K562 (cell line): Measurements from ENCODE around the gene SLC26A1. TPM values are rescaled to one million over a fixed set of nuclear protein-coding genes. Genes with fewer than 3 reads are reported as not detected.

Experiments used
- ATAC-seq: fragments of 200-7000 bp; cut with Tn5 transposase; 3 replicates; pipeline ENCODE4 v1.9.1; 2020; ENCODE audit warnings: moderate library complexity
- BruUV-seq: library from RNA; stranded (reverse); fragments of 400-500 nt; replicated peaks from 2 replicates; lab custom pipeline; 2021; lab: Mats Ljungman, UMichigan
- CTCF ChIA-PET: fragments of 300-600 bp; formaldehyde crosslinking; extraction: SDS; loops from one replicate; lab custom pipeline; 2021; ENCODE audit warnings: low intra/inter-chr PET ratio; lab: Yijun Ruan, JAX
- POLR2A ChIA-PET: fragments of 300-600, 350-650 bp; sonication (Branson Sonifier 250); formaldehyde crosslinking; extraction: SDS; loops from one replicate; lab custom pipeline; 2021; ENCODE audit warnings: antibody characterized with exemption, inconsistent platforms; lab: Yijun Ruan, JAX
- DNase-seq, 4 experiments: peaks; one replicate each; pipeline versions ENCODE4 v3.0.0 to v3.0.0-alpha.2; 2011 to 2018; ENCODE audit warnings: low spot score in 3 of 4, mixed read lengths in 3 of 4; ENCODE audit errors: extremely low read depth in 1 of 4
- FAIRE-seq: peaks from 2 replicates; lab custom pipeline; 2011; peaks lifted over from hg19 to GRCh38; lab: Jason Lieb, UNC
- H2AFZ ChIP-seq: 2 replicates; pipeline ENCODE4 v1.6.0; 2011; ENCODE audit warnings: low read depth, low read length, control low read depth, inconsistent platforms
- H3K27ac ChIP-seq: fragments of 200-600 bp; 3 replicates; pipeline ENCODE4 v1.8.0; 2011; ENCODE audit warnings: low read depth, mild to moderate bottlenecking, control low read depth, inconsistent platforms, low read length, moderate library complexity, mixed read lengths; ENCODE audit errors: extremely low read depth
- H3K27me3 ChIP-seq, 2 experiments: fragments of 300-600 bp in 1 of 2; 2 replicates in 1 of 2; 3 replicates in 1 of 2; pipeline versions ENCODE4 v1.6.0 to v1.8.0; 2011; ENCODE audit warnings: inconsistent platforms in 2 of 2, low read length in 2 of 2, mild to moderate bottlenecking in 1 of 2, mixed read lengths in 1 of 2, moderate library complexity in 1 of 2; ENCODE audit not compliant: control insufficient read depth in 2 of 2, insufficient read depth in 2 of 2
- H3K36me3 ChIP-seq: fragments of 300-600 bp; 3 replicates; pipeline ENCODE4 v1.8.0; 2011; ENCODE audit warnings: mild to moderate bottlenecking, low read length, inconsistent platforms; ENCODE audit not compliant: control insufficient read depth, insufficient read depth
- H3K4me1 ChIP-seq, 2 experiments: fragments of 200-600 bp in 1 of 2; replicated peaks in 1 of 2; 2 replicates in 1 of 2; 3 replicates in 1 of 2; pipeline versions ENCODE4 v1.5.1 to v1.8.0; 2011; ENCODE audit warnings: inconsistent platforms in 2 of 2, low read length in 2 of 2, mild to moderate bottlenecking in 1 of 2, mixed read lengths in 1 of 2, moderate library complexity in 1 of 2; ENCODE audit not compliant: control insufficient read depth in 2 of 2, insufficient read depth in 2 of 2
- H3K4me2 ChIP-seq: 2 replicates; pipeline ENCODE4 v1.6.1; 2011; ENCODE audit warnings: low read length, control low read depth, inconsistent platforms, mixed read lengths; ENCODE audit not compliant: insufficient read depth
- H3K4me3 ChIP-seq: fragments of 200-600 bp; sonication (generic), shearing (Covaris generic); 2 replicates; pipeline ENCODE4 v1.5.1; 2016; ENCODE audit warnings: control low read depth, inconsistent platforms
- H3K79me2 ChIP-seq: fragments of 200-600 bp; 3 replicates; pipeline ENCODE4 v1.8.0; 2011; ENCODE audit warnings: low read length, inconsistent platforms; ENCODE audit not compliant: control insufficient read depth, insufficient read depth
- H3K9ac ChIP-seq, 2 experiments: 2 replicates each; pipeline versions ENCODE4 v1.6.0 to v1.6.1; 2011; ENCODE audit warnings: low read depth in 2 of 2, low read length in 2 of 2, control low read depth in 1 of 2, inconsistent platforms in 1 of 2, mild to moderate bottlenecking in 1 of 2, mixed read lengths in 1 of 2; ENCODE audit not compliant: insufficient read depth in 1 of 2
- H3K9me1 ChIP-seq: one replicate; pipeline ENCODE4 v1.6.0; 2011; ENCODE audit warnings: inconsistent platforms, mild to moderate bottlenecking, low read length, moderate library complexity; ENCODE audit not compliant: control insufficient read depth, insufficient read depth
- H3K9me3 ChIP-seq: replicated peaks from 2 replicates; pipeline ENCODE4 v1.5.1; 2011; ENCODE audit warnings: low read depth, low read length, inconsistent platforms; ENCODE audit not compliant: control insufficient read depth, insufficient read depth
- H4K20me1 ChIP-seq: replicated peaks from 2 replicates; pipeline ENCODE4 v1.6.1; 2011; ENCODE audit warnings: low read length, inconsistent platforms, mixed read lengths; ENCODE audit not compliant: control insufficient read depth, insufficient read depth
- MXD1 ChIP-seq: fragments of 250-450 bp; sonication (Bioruptor Pico); IDR thresholded peaks from 2 replicates; pipeline ENCODE4 v1.8.0; 2021; ENCODE audit warnings: borderline replicate concordance, mild to moderate bottlenecking, moderate library complexity; ENCODE audit not compliant: poor library complexity, severe bottlenecking
- POLR2G ChIP-seq: fragments of 200-400 bp; formaldehyde crosslinking; IDR thresholded peaks from 2 replicates; pipeline ENCODE4 v1.6.1; 2017; ENCODE audit warnings: low read depth, mild to moderate bottlenecking, antibody characterized with exemption, low read length, moderate library complexity
- SRSF9 ChIP-seq: fragments of 200-400 bp; formaldehyde crosslinking; IDR thresholded peaks from 2 replicates; pipeline ENCODE4 v1.6.1; 2017; ENCODE audit warnings: low read depth, low read length, borderline replicate concordance
- ZBTB33 ChIP-seq: sonication (generic); formaldehyde crosslinking; IDR thresholded peaks from 2 replicates; pipeline ENCODE4 v1.8.1; 2023; ENCODE audit warnings: mild to moderate bottlenecking, missing genetic modification reagents
- WGBS: fragments of 100-300 bp; shearing (Covaris generic); methylation state at CpG from one replicate; pipeline ENCODE4 v1.1.6; 2016; ENCODE audit warnings: low coverage, mixed read lengths; ENCODE audit not compliant: insufficient coverage; ENCODE audit errors: missing lambda C conversion rate; 5-methylcytosine and 5-hydroxymethylcytosine counted together
- in situ Hi-C: fragments of 300-500 bp; cut with MboI; formaldehyde crosslinking; loops from 4 replicates; pipeline ENCODE4 v1.15.0; 2018; ENCODE audit warnings: inconsistent platforms, mixed read lengths
- intact Hi-C: fragments of 100-400 bp; cut with micrococcal nuclease; formaldehyde crosslinking; loops from 2 replicates; pipeline ENCODE4 v1.14.2; 2022
- polyA plus RNA-seq, 8 experiments: library from polyadenylated mRNA; depleted of rRNA in 4 of 8; stranded (reverse) in 5 of 8; unstranded in 3 of 8; fragments of >200 nt; fragmentation: Nextera tagmentation in 2 of 8; fragmentation: Illumina TruSeq in 1 of 8; extraction: Ambion mirVana in 2 of 8; extraction: Trizol in 1 of 8; gene quantifications; 2 replicates each; pipeline versions ENCODE4 v1.2.1 to v1.2.3, GENCODE V29; 2011 to 2014; ENCODE audit warnings: inconsistent platforms in 1 of 8, missing spikeins in 1 of 8
- total RNA-seq, 7 experiments: library from RNA; depleted of rRNA in 6 of 7; stranded (reverse); fragments of >200 nt in 6 of 7; fragmentation: Illumina TruSeq in 2 of 7; extraction: Trizol in 2 of 7; gene quantifications; 2 replicates each; pipeline versions ENCODE4 v1.2.1 to v1.2.3, GENCODE V29; 2011 to 2021; ENCODE audit warnings: low replicate concordance in 1 of 7

Gene SLC26A1
- total and polyA plus RNA-seq, 9 of the 15 experiments (the other 6 are each of a cell fraction or from before 2014, with no cell fraction given) = 0.11 to 4.2 (median 0.95) TPM

- H3K9me3 ChIP-seq = no peaks in the 10 kb centered on the region
- H3K27ac ChIP-seq = no peak overlapping the region
- intact Hi-C loops = no loop called here
- in situ Hi-C loops = no loop called here
- ChIA-PET POLR2A (interaction anchor here (0.6 kb wide), 1 partner anchor 398 kb away, joined by 4 read pairs; no protein-coding TSS in a partner anchor), CTCF (no interaction called here)
- no peak for DNase-seq
- TF ChIP-seq ZBTB33 = peak; percentile 44; the same call in 1 of the 2 replicates
- peak; percentile 12 for TF ChIP-seq POLR2G
- no peak for TF ChIP-seq SRSF9
- no peak for TF ChIP-seq MXD1 (CRISPR knock-in tag)
- BruUV-seq = no TSS peak
- H3K4me3 ChIP-seq = no peak overlapping the region
- 92% methylated on average over 30 of the region's 52 CpGs for WGBS
- H3K79me2 ChIP-seq = no peaks in the 10 kb centered on the region
- H3K4me2 ChIP-seq = no peak overlapping the region
- no peaks in the 10 kb centered on the region for H4K20me1 ChIP-seq
- no peaks in the 10 kb centered on the region for H3K27me3 ChIP-seq
- no peak for ATAC-seq
- no peak overlapping the region for H2AFZ ChIP-seq
- no peak for FAIRE-seq
- peaks cover 24% of the 10 kb centered on the region; the same call in 1 of the 3 replicates for H3K36me3 ChIP-seq
- H3K4me1 ChIP-seq = peaks cover 0 to 47% of the 10 kb centered on the region in 2 experiments; a peak in 2 of 5 replicates
- no peak overlapping the region; a peak in 1 of 4 replicates for H3K9ac ChIP-seq
- H3K9me1 ChIP-seq = no peaks in the 10 kb centered on the region
Measured at GRCh38 chr4:961351-962230, 31.6 kb downstream of the SLC26A1 start.
